Measurements from ENCODE around the gene CXADR. TPM values are rescaled to one million over a fixed set of nuclear protein-coding genes. Genes with fewer than 3 reads are reported as not detected.

The CXADR gene
- total RNA-seq, 2 donors from 2014 or later, result 0.62 to 1.9 TPM

Other genes starting within 250 kb of the CXADR start
- 10 to 100 TPM; 96.2 to 100.0 TPM for gene BTG3, start 99.9 kb downstream of the CXADR start, total RNA-seq

Measured in T-helper 17 cell (primary cell).